Endothelial cell of umbilical vein (primary cell): ENCODE results near the gene OPTN. TPM values are rescaled to one million over a fixed set of nuclear protein-coding genes. Genes with fewer than 3 reads are reported as not detected.

Experiments used
- BruUV-seq: library from RNA; stranded (reverse); fragments of 400-500 nt; replicated peaks from 2 replicates; lab custom pipeline; 2021; lab: Mats Ljungman, UMichigan
- CTCF ChIA-PET: fragments of 300-600, 350-600 bp; sonication (Branson Sonifier 250); formaldehyde crosslinking; loops from one replicate; lab custom pipeline; 2021; ENCODE audit warnings: antibody characterized with exemption, inconsistent platforms; lab: Charles Lee
- POLR2A ChIA-PET: fragments of 300-600, 350-600 bp; sonication (Branson Sonifier 250); formaldehyde crosslinking; loops from one replicate; lab custom pipeline; 2021; ENCODE audit warnings: antibody characterized with exemption, inconsistent platforms; lab: Charles Lee
- DNase-seq: peaks from one replicate; pipeline ENCODE4 v3.0.0-alpha.2; 2011; ENCODE audit warnings: low read depth, low spot score
- FAIRE-seq: peaks from 2 replicates; lab custom pipeline; 2011; peaks lifted over from hg19 to GRCh38; lab: Jason Lieb, UNC
- H2AFZ ChIP-seq: 2 replicates; pipeline ENCODE4 v1.6.0; 2012; ENCODE audit warnings: low read depth, low read length, control low read depth, inconsistent platforms
- H3K27ac ChIP-seq: 2 replicates; pipeline ENCODE4 v1.5.1; 2011; ENCODE audit warnings: low read depth, mild to moderate bottlenecking, control low read depth, low read length, moderate library complexity; ENCODE audit not compliant: insufficient read depth
- H3K27me3 ChIP-seq, 2 experiments: 2 replicates each; pipeline versions ENCODE4 v1.6.0 to v1.6.1; 2011; ENCODE audit warnings: low read length in 2 of 2, mixed read lengths in 1 of 2; ENCODE audit not compliant: control insufficient read depth in 2 of 2, insufficient read depth in 2 of 2
- H3K36me3 ChIP-seq, 2 experiments: 2 replicates in 1 of 2; 3 replicates in 1 of 2; pipeline ENCODE4 v1.5.1; 2011; ENCODE audit warnings: low read length in 2 of 2, mild to moderate bottlenecking in 1 of 2, moderate library complexity in 1 of 2; ENCODE audit not compliant: control insufficient read depth in 2 of 2, insufficient read depth in 2 of 2; ENCODE audit errors: extremely low read depth in 1 of 2
- H3K4me1 ChIP-seq: 3 replicates; pipeline ENCODE4 v1.5.1; 2011; ENCODE audit warnings: mild to moderate bottlenecking, low read length; ENCODE audit not compliant: control insufficient read depth, insufficient read depth; ENCODE audit errors: extremely low read depth
- H3K4me2 ChIP-seq: 2 replicates; pipeline ENCODE4 v1.6.1; 2011; ENCODE audit warnings: low read length, control low read depth, mixed read lengths; ENCODE audit not compliant: insufficient read depth
- H3K4me3 ChIP-seq, 3 experiments: fragments of 200-600 bp in 1 of 3; sonication (generic), shearing (Covaris generic) in 1 of 3; replicated peaks in 1 of 3; 2 replicates each; pipeline ENCODE4 v1.5.1; 2011 to 2016; ENCODE audit warnings: control low read depth in 3 of 3, low read length in 3 of 3, mild to moderate bottlenecking in 2 of 3, inconsistent platforms in 1 of 3, low read depth in 1 of 3, moderate library complexity in 1 of 3; ENCODE audit not compliant: insufficient read depth in 1 of 3
- H3K79me2 ChIP-seq: 2 replicates; pipeline ENCODE4 v1.6.0; 2012; ENCODE audit warnings: low read length, inconsistent platforms; ENCODE audit not compliant: control insufficient read depth, insufficient read depth
- H3K9ac ChIP-seq: replicated peaks from 2 replicates; pipeline ENCODE3; 2011; ENCODE audit warnings: low read length, control low read depth; ENCODE audit not compliant: insufficient read depth; ENCODE audit errors: extremely low read depth
- H3K9me1 ChIP-seq: replicated peaks from 3 replicates; pipeline ENCODE4 v1.6.0; 2011; ENCODE audit warnings: mild to moderate bottlenecking, low read length; ENCODE audit not compliant: control insufficient read depth, insufficient read depth; ENCODE audit errors: extremely low read depth
- H3K9me3 ChIP-seq: replicated peaks from 2 replicates; pipeline ENCODE4 v1.5.1; 2012; ENCODE audit warnings: low read length, inconsistent platforms; ENCODE audit not compliant: control insufficient read depth, insufficient read depth
- H4K20me1 ChIP-seq: replicated peaks from 2 replicates; pipeline ENCODE3; 2011; ENCODE audit warnings: mild to moderate bottlenecking, low read length; ENCODE audit not compliant: control insufficient read depth, insufficient read depth; ENCODE audit errors: extremely low read depth
- EZH2 ChIP-seq: IDR thresholded peaks from 2 replicates; pipeline ENCODE4 v1.6.1; 2012; ENCODE audit warnings: borderline replicate concordance, low read depth, mild to moderate bottlenecking, moderate library complexity, low read length, inconsistent platforms; ENCODE audit not compliant: severe bottlenecking
- FOS ChIP-seq: IDR thresholded peaks from 2 replicates; pipeline ENCODE4 v1.6.1; 2011; ENCODE audit warnings: mild to moderate bottlenecking, low read length, moderate library complexity, borderline replicate concordance; ENCODE audit not compliant: insufficient read depth
- GATA2 ChIP-seq: IDR thresholded peaks from 2 replicates; pipeline ENCODE4 v1.7.0; 2011; ENCODE audit warnings: low read depth, mild to moderate bottlenecking, moderate library complexity, mixed read lengths, low read length; ENCODE audit not compliant: insufficient read length, insufficient read depth
- JUN ChIP-seq: IDR thresholded peaks from 2 replicates; pipeline ENCODE4 v1.6.1; 2011; ENCODE audit warnings: borderline replicate concordance, low read depth; ENCODE audit not compliant: insufficient read length, insufficient read depth
- MYC ChIP-seq: IDR thresholded peaks from one replicate; pipeline ENCODE4 v1.6.1; 2011; ENCODE audit warnings: mild to moderate bottlenecking, low read depth, low read length
- POLR2A ChIP-seq: IDR thresholded peaks from 2 replicates; pipeline ENCODE4 v1.6.1; 2012; ENCODE audit warnings: low read depth, mild to moderate bottlenecking, control low read depth, low read length
- POLR2AphosphoS5 ChIP-seq: IDR thresholded peaks from 2 replicates; pipeline ENCODE4 v1.6.1; 2012; ENCODE audit warnings: low read depth, mild to moderate bottlenecking, control low read depth, low read length, moderate library complexity; ENCODE audit not compliant: insufficient read depth
- dilution Hi-C: fragments of 300-500 bp; cut with MboI; formaldehyde crosslinking; loops from one replicate; pipeline ENCODE4 v1.15.0; 2019; ENCODE audit warnings: low sequenced_read_pairs; ENCODE audit not compliant: extremely low pct_ligation_motif_present
- intact Hi-C: fragments of 100-400 bp; cut with micrococcal nuclease; formaldehyde crosslinking; loops from one replicate; pipeline ENCODE4 v1.10.0; 2022
- polyA plus RNA-seq, 4 experiments: library from polyadenylated mRNA; depleted of rRNA in 3 of 4; stranded (reverse) in 3 of 4; unstranded in 1 of 4; fragments of >200 nt; gene quantifications; 2 replicates each; pipeline versions ENCODE4 v1.2.1 to v1.2.3, GENCODE V29; 2011 to 2012; ENCODE audit warnings: missing spikeins in 1 of 4
- total RNA-seq: library from RNA; stranded (reverse); gene quantifications from 2 replicates; pipeline ENCODE4 v1.2.3, GENCODE V29; 2021
- TF ChIP-seq, protein P1 (sequence below): IDR thresholded peaks from 2 replicates; pipeline ENCODE4 v1.6.1; 2011; ENCODE audit not compliant: insufficient read depth, insufficient read length
- TF ChIP-seq, protein P2 (sequence below), 2 donors: IDR thresholded peaks; 1 replicate in 1 of 2; 2 replicates in 1 of 2; pipeline ENCODE4 v1.5.1; 2011; ENCODE audit warnings: low read length in 2 of 2, mild to moderate bottlenecking in 2 of 2, moderate library complexity in 2 of 2, control low read depth in 1 of 2, inconsistent platforms in 1 of 2, low read depth in 1 of 2; ENCODE audit not compliant: insufficient read depth in 1 of 2; ENCODE audit errors: extremely low read depth in 1 of 2

OPTN gene
- total and polyA plus RNA-seq, 2 donors (not counting 3 experiments of a cell fraction or from before 2014, with no cell fraction given): 22.7 to 94.2 TPM

DNA sequence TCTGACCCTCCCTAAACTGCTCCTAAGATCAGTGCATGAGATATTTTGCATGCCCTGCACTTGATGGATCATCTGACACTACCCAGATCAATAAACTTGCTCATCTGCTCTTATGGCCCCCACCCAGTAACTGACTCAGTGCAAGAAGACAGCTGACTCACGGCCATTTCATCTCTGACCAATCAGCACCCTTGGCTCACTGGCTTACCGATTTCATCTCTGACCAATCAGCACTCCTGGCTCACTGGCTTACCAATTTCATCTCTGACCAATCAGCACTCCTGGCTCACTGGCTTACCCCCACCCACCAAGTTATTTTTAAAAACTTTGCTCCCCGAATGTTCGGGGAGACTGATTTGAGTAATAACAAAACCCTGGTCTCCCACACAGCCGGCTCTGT is 37.2 kb upstream of the OPTN start:
- H3K27ac ChIP-seq: no peak overlapping the region
- no peaks in the 10 kb centered on the region for H4K20me1 ChIP-seq
- H3K4me2 ChIP-seq: no peak overlapping the region
- ChIA-PET CTCF (interaction anchor here (1.3 kb wide), 1 partner anchor 12 kb away, joined by 4 read pairs; no protein-coding TSS in a partner anchor), POLR2A (no interaction called here)
- BruUV-seq: no TSS peak
- no peaks in the 10 kb centered on the region for H3K36me3 ChIP-seq
- H2AFZ ChIP-seq: no peak overlapping the region
- H3K4me1 ChIP-seq: no peaks in the 10 kb centered on the region
- FAIRE-seq: no peak
- no peaks in the 10 kb centered on the region for H3K9me1 ChIP-seq
- intact Hi-C loops (no loop called here), dilution Hi-C loops (no loop called here)
- no peak overlapping the region for H3K4me3 ChIP-seq
- no peaks in the 10 kb centered on the region for H3K79me2 ChIP-seq
- no peak overlapping the region for H3K9ac ChIP-seq
- no peaks in the 10 kb centered on the region for H3K9me3 ChIP-seq
- no peak for TF ChIP-seq EZH2
- TF ChIP-seq POLR2A: no peak
- TF ChIP-seq MYC: no peak
- no peak for TF ChIP-seq GATA2
- no peak for TF ChIP-seq JUN
- TF ChIP-seq FOS: no peak
- TF ChIP-seq, protein P1, sequence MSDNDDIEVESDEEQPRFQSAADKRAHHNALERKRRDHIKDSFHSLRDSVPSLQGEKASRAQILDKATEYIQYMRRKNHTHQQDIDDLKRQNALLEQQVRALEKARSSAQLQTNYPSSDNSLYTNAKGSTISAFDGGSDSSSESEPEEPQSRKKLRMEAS: no peak
- no peak for TF ChIP-seq POLR2AphosphoS5
- TF ChIP-seq, protein P2, sequence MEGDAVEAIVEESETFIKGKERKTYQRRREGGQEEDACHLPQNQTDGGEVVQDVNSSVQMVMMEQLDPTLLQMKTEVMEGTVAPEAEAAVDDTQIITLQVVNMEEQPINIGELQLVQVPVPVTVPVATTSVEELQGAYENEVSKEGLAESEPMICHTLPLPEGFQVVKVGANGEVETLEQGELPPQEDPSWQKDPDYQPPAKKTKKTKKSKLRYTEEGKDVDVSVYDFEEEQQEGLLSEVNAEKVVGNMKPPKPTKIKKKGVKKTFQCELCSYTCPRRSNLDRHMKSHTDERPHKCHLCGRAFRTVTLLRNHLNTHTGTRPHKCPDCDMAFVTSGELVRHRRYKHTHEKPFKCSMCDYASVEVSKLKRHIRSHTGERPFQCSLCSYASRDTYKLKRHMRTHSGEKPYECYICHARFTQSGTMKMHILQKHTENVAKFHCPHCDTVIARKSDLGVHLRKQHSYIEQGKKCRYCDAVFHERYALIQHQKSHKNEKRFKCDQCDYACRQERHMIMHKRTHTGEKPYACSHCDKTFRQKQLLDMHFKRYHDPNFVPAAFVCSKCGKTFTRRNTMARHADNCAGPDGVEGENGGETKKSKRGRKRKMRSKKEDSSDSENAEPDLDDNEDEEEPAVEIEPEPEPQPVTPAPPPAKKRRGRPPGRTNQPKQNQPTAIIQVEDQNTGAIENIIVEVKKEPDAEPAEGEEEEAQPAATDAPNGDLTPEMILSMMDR (IDR thresholded peaks at IDR 0.05; ENCODE audit: extremely low read depth in 1 of 2, insufficient read depth in 1 of 2, low read depth in 1 of 2, low read length in 2 of 2): no peak
- DNase-seq: no peak
- peaks cover 0 to under 1% of the 10 kb centered on the region in 2 experiments for H3K27me3 ChIP-seq
